Panc1 (cell line): Measurements from ENCODE around the gene IFT80.

Source experiments
- CTCF ChIP-seq: fragments of 450-650 bp; IDR thresholded peaks from 2 replicates; pipeline ENCODE4 v1.5.1; 2017; ENCODE audit warnings: mild to moderate bottlenecking
- POLR2AphosphoS5 ChIP-seq: IDR thresholded peaks from 2 replicates; pipeline ENCODE4 v1.6.1; 2012; ENCODE audit warnings: mild to moderate bottlenecking, low read depth, low read length, moderate library complexity
- REST ChIP-seq, 2 experiments: IDR thresholded peaks; 2 replicates each; pipeline ENCODE4 v1.6.1; 2011 to 2012; ENCODE audit warnings: low read depth in 2 of 2, control low read depth in 1 of 2, low read length in 1 of 2, mild to moderate bottlenecking in 1 of 2, moderate library complexity in 1 of 2; ENCODE audit not compliant: insufficient read depth in 1 of 2
- SIN3A ChIP-seq: IDR thresholded peaks from 2 replicates; pipeline ENCODE4 v1.6.1; 2012; ENCODE audit warnings: low read depth, mild to moderate bottlenecking, low read length, moderate library complexity, borderline replicate concordance; ENCODE audit not compliant: insufficient read depth
- TCF7L2 ChIP-seq: IDR thresholded peaks from 2 replicates; pipeline ENCODE4 v1.6.1; 2011; ENCODE audit warnings: mild to moderate bottlenecking, low read depth, low read length, inconsistent platforms

GRCh38 chr3:160220038-160220437, 179.0 kb downstream of the IFT80 start:
- TF ChIP-seq CTCF, result no peak
- TF ChIP-seq POLR2AphosphoS5, result no peak
- TF ChIP-seq REST (IDR thresholded peaks at IDR 0.05; ENCODE audit: insufficient read depth in 1 of 2, low read depth in 2 of 2, low read length in 1 of 2), result no peak
- no peak for TF ChIP-seq SIN3A
- TF ChIP-seq TCF7L2, result no peak
